ENCODE measurements around the gene ST6GALNAC3.

DNA sequence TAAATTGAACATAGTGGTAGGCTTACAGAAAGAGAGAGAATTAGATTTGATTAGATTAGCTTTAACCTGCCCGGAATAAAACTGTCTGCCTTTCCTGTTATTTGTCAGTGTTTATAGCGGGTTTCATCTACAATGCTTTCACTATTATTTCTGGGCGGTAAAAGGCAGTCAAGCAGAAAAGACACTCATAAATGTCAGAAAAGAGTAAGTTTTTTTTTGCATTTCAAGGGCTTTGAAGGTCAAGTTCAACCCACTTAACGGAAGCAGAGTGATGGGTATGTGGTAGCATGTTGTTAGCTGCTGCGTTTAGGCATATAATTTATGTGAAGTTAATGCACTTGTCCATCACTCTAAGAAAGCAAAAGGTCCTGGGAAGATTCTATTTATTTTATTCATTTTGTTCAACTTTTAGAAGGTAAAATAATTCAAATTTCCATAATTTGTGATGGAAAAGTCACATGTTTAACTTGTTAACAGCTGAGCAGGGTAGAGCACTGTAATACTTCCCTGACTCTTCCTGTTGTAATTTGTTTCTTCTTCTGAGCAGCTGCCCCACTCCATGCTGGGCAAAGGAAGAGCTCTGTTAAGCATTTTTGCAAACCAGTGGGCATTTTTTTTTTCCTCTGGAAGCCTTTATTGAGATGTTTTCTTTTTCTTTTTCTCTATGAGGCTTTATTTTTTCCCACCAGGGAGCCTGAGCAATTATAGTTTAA, 220.1 kb downstream of the ST6GALNAC3 start:
- TF ChIP-seq, protein P1, sequence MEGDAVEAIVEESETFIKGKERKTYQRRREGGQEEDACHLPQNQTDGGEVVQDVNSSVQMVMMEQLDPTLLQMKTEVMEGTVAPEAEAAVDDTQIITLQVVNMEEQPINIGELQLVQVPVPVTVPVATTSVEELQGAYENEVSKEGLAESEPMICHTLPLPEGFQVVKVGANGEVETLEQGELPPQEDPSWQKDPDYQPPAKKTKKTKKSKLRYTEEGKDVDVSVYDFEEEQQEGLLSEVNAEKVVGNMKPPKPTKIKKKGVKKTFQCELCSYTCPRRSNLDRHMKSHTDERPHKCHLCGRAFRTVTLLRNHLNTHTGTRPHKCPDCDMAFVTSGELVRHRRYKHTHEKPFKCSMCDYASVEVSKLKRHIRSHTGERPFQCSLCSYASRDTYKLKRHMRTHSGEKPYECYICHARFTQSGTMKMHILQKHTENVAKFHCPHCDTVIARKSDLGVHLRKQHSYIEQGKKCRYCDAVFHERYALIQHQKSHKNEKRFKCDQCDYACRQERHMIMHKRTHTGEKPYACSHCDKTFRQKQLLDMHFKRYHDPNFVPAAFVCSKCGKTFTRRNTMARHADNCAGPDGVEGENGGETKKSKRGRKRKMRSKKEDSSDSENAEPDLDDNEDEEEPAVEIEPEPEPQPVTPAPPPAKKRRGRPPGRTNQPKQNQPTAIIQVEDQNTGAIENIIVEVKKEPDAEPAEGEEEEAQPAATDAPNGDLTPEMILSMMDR (conservative IDR thresholded peaks at IDR 0.05; ENCODE audit: low read length) = no peak
- no peak for TF ChIP-seq EZH2phosphoT487 (IDR thresholded peaks at IDR 0.05; ENCODE audit: borderline replicate concordance, low read depth, low read length)

Data from OCI-LY7 (cell line).